Urinary bladder (tissue), 4 donors: ENCODE data around the gene C3orf20. TPM values are rescaled to one million over a fixed set of nuclear protein-coding genes. Genes with fewer than 3 reads are reported as not detected.
A peak's percentile ranks its signal among the peaks of the same experiment; 100 is the strongest.
"Not testable (repeated sequence)": the region's sequence is repeated elsewhere in the genome, so short reads cannot be mapped to it uniquely, and the experiment has no call there.

Experiments used
- DNase-seq: peaks from one replicate; pipeline ENCODE4 v3.0.0-alpha.2; 2015; ENCODE audit errors: extremely low spot score
- H3K27ac ChIP-seq: one replicate; pipeline ENCODE4 v1.5.1; 2013; ENCODE audit warnings: low read depth, mild to moderate bottlenecking, moderate library complexity
- H3K36me3 ChIP-seq: one replicate; pipeline ENCODE4 v1.6.1; 2013; ENCODE audit warnings: mild to moderate bottlenecking, moderate library complexity; ENCODE audit not compliant: insufficient read depth
- H3K4me1 ChIP-seq: one replicate; pipeline ENCODE4 v1.6.1; 2013; ENCODE audit warnings: mild to moderate bottlenecking, moderate library complexity; ENCODE audit not compliant: insufficient read depth
- H3K4me3 ChIP-seq: one replicate; pipeline ENCODE4 v1.5.1; 2013; ENCODE audit warnings: low read depth, low read length
- WGBS: extraction: QIAGEN DNeasy Blood & Tissue Kit; methylation state at CpG from one replicate; pipeline ENCODE4 v1.1.7; 2013; 5-methylcytosine and 5-hydroxymethylcytosine counted together
- polyA plus RNA-seq: library from polyadenylated mRNA; stranded (reverse); fragments of 200-250 nt; gene quantifications from one replicate; pipeline ENCODE4 v1.2.3, GENCODE V29; 2013
- total RNA-seq: library from RNA; depleted of rRNA; stranded (reverse); fragments of >200 nt; gene quantifications from one replicate; pipeline ENCODE4 v1.2.3, GENCODE V29; 2014
- donor health status: healthy with polysubstance abuse.
- donor health status: healthy.

Gene C3orf20
- total and polyA plus RNA-seq, 2 donors = 0.26 TPM; not detected in 1

GRCh38 chr3:14725564-14726440, 50.9 kb downstream of the C3orf20 start:
- peak; percentile 84 for DNase-seq
- Histone ChIP-seq H3K36me3 (no peaks in the 10 kb centered on the region), H3K4me1 (no peaks in the 10 kb centered on the region), H3K4me3 (no peak overlapping the region), H3K27ac (peak overlapping the region; percentile 39)
- WGBS = 19% methylated on average over 9 of the region's 9 CpGs

- DNase-seq = no peak
- H3K27ac ChIP-seq = no peak overlapping the region
- 30% methylated on average over 6 of the region's 6 CpGs for WGBS
- no peaks in the 10 kb centered on the region for H3K4me1 ChIP-seq
- no peak overlapping the region for H3K4me3 ChIP-seq
- H3K36me3 ChIP-seq = no peaks in the 10 kb centered on the region
Measured at GRCh38 chr3:14726441-14726780, 51.5 kb downstream of the C3orf20 start.

DNA sequence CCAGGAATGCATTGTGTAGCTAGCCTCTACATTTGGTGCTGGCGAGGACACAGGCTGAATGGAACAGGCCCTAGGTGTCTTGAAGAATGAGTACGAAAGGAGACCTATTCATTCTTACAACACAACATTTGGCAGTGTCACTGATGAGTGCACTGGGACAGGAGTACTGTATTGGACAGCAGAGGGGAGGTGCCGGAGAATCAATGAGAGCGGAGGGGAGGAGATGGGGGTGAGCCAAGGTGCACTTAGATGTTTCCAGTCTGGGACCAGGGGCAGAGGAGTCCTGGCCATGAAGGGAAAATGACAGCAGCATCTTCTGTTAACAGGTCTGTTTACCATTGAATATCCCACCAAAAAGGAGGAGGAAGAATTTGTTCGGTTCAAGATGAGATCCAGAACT, 53.2 kb downstream of the C3orf20 start:
- DNase-seq = no peak
- no peak overlapping the region for H3K4me3 ChIP-seq
- H3K36me3 ChIP-seq = no peaks in the 10 kb centered on the region
- H3K27ac ChIP-seq = no peak overlapping the region
- WGBS = 92% methylated on average over 5 of the region's 5 CpGs
- H3K4me1 ChIP-seq = no peaks in the 10 kb centered on the region

DNA sequence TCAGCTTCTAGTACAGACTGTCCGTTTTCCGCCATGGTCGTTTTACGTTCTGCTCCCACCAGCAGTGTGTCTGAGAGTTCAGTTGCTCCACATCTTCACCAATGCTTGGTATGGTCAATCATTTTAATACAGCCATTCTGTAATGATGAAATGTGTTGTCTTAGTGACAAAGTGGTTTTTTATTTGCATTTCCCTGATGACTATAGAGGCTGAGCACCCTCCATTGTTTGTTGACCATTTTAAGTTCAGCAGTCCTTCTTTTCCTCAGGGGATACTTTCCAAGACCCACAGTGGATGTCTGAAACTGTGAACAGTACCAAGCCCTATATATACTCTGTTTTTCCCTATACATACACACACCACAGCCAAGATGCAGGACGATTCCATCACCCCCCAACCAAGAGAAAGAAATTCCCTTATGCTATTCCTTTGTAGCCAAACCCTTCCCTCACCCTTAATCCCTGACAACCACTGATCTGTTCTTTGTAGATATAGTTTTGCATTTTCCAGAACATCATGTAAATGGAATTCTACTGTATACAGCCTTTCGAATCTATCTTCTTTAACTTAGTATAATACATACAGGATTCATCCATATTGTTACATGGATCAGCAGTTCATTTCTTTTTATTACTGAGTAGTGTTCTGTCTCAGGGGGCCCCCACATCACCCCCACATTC, 55.9 kb downstream of the C3orf20 start:
- Histone ChIP-seq H3K4me3 (no peak overlapping the region), H3K4me1 (no peaks in the 10 kb centered on the region), H3K36me3 (no peaks in the 10 kb centered on the region), H3K27ac (no peak overlapping the region)
- WGBS = 76% methylated on average over 6 of the region's 6 CpGs
- no peak for DNase-seq

- 28% methylated on average over 5 of the region's 5 CpGs for WGBS
- Histone ChIP-seq H3K27ac (no peak overlapping the region), H3K4me1 (no peaks in the 10 kb centered on the region), H3K36me3 (no peaks in the 10 kb centered on the region), H3K4me3 (no peak overlapping the region)
- DNase-seq = no peak
Measured at GRCh38 chr3:14740983-14741382, 66.0 kb downstream of the C3orf20 start.

DNA sequence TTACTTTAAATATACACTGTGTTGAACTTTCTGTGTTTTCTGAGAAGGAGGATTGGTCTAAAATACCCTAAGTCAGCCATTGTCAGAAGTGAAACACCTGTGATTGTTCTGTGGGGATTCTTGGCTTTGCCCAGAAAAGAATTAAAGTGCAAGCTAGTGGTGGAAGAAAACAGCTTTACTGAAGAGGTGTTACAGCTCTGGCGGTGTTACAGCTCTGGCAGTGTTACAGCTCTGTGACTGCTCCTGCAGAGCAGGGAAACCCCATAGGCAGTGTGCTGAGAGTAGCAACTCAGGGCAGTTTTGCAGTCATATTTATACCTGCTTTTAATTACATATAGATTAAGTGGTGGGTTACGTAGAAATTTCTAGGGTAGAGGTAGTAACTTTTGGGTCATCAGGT, 66.6 kb downstream of the C3orf20 start:
- Histone ChIP-seq H3K27ac (no peak overlapping the region), H3K4me1 (no peaks in the 10 kb centered on the region), H3K4me3 (no peak overlapping the region), H3K36me3 (no peaks in the 10 kb centered on the region)
- DNase-seq = no peak
- 54% methylated on average over 2 of the region's 2 CpGs for WGBS

GRCh38 chr3:14744556-14744955, 69.6 kb downstream of the C3orf20 start:
- WGBS = 83% methylated on average over 6 of the region's 6 CpGs
- H3K4me3 ChIP-seq = no peak overlapping the region
- no peaks in the 10 kb centered on the region for H3K36me3 ChIP-seq
- DNase-seq = no peak
- H3K4me1 ChIP-seq = no peaks in the 10 kb centered on the region
- no peak overlapping the region for H3K27ac ChIP-seq

DNA sequence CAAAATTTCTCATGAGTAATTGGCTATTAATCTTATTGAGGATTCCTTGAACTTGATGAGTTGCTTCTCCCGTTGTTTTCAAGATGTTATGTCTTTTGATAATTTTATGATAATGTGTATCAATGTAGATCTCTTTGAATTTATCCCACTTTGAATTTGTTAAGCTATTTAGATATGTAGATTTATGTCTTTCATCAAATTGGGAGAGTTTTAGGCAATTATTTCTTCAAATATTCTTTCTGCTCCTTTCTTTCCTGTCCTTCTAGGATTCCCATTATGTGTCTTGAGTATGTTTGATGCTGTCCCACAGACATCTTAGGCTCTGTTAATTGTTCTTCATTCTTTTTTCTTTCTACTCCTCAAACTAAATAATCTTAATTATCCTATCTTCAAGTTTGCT, 75.7 kb downstream of the C3orf20 start:
- H3K4me1 ChIP-seq = no peaks in the 10 kb centered on the region
- H3K4me3 ChIP-seq = no peak overlapping the region
- H3K36me3 ChIP-seq = no peaks in the 10 kb centered on the region
- DNase-seq = no peak
- no peak overlapping the region for H3K27ac ChIP-seq
- 84% methylated on average over 1 of the region's 1 CpG for WGBS

GRCh38 chr3:14752979-14753378, 78.0 kb downstream of the C3orf20 start:
- H3K4me3 ChIP-seq, DNase-seq, H3K36me3 ChIP-seq, H3K4me1 ChIP-seq, H3K27ac ChIP-seq: not testable (repeated sequence)

DNA sequence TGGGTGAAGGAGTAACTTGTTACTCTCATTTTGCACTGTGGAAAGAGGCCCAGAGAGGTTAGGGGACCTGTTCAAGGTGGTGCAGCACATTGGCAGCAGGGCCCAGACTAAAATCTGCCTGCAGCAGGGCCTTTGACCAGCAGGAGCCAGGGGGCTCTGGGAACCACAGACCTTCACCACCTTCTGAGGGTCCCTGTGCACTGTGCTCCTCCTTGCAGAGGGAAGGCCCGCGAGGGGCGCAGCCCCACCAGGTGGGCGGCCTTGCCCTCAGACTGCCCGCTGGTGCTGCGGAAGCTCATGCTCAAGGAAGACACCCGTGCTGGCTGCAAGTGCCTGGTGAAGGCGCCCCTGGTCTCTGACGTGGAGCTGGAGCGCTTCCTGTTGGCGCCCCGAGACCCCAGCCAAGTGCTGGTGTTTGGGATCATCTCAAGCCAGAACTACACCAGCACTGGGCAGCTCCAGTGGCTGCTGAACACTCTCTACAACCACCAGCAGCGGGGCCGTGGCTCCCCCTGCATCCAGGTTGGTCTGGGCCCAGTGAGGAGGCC, 82.3 kb downstream of the C3orf20 start:
- no peak for DNase-seq
- Histone ChIP-seq H3K36me3 (no peaks in the 10 kb centered on the region), H3K4me1 (no peaks in the 10 kb centered on the region), H3K4me3 (no peak overlapping the region), H3K27ac (no peak overlapping the region)
- 95% methylated on average over 14 of the region's 14 CpGs for WGBS

DNA sequence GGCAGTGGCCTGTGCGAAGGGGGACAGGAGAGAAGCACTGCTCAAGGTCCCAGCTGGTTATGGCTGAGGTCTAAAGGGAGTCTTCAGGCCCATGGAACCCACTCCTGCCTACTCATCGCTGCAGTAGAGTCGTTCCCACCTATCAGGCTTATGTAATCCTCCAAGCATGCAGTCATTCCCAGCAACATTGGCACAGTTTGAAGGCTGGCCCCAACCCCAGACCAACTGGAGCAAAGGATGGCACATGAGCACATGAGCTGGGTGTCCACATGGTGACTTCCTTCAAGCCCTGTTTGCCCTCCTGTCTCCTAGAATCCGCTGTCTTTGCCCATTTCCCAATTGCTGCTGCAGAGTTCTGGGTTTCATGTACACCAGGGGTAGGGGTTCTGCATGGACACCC, 83.4 kb downstream of the C3orf20 start:
- no peak for DNase-seq
- Histone ChIP-seq H3K36me3 (no peaks in the 10 kb centered on the region), H3K4me1 (no peaks in the 10 kb centered on the region), H3K27ac (no peak overlapping the region), H3K4me3 (no peak overlapping the region)
- 90% methylated on average over 4 of the region's 4 CpGs for WGBS

- WGBS = 92% methylated on average over 3 of the region's 3 CpGs
- H3K27ac ChIP-seq = no peak overlapping the region
- no peaks in the 10 kb centered on the region for H3K36me3 ChIP-seq
- no peaks in the 10 kb centered on the region for H3K4me1 ChIP-seq
- no peak for DNase-seq
- no peak overlapping the region for H3K4me3 ChIP-seq
Measured at GRCh38 chr3:14758959-14759358, 84.0 kb downstream of the C3orf20 start.

DNA sequence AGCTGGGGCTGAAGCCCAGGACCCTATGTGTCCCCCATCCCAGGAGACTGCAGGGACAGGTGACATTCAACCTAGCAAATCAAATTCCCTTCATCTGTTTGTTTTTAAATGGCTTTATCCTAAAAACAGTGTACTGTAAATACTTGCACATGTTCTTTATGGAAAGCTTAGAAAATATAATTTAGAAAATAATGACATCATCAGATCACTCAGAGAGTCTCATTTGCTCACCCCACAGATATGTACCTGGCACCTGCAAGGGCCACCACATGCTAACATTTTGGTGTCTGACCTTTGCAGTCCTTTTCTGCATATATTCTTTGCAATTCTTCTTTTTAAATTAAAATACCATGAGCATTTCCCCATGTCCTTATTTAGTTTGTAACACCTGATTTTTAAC, 85.2 kb downstream of the C3orf20 start:
- H3K36me3 ChIP-seq = no peaks in the 10 kb centered on the region
- no peak overlapping the region for H3K27ac ChIP-seq
- H3K4me3 ChIP-seq = no peak overlapping the region
- DNase-seq = no peak
- H3K4me1 ChIP-seq = no peaks in the 10 kb centered on the region

DNA sequence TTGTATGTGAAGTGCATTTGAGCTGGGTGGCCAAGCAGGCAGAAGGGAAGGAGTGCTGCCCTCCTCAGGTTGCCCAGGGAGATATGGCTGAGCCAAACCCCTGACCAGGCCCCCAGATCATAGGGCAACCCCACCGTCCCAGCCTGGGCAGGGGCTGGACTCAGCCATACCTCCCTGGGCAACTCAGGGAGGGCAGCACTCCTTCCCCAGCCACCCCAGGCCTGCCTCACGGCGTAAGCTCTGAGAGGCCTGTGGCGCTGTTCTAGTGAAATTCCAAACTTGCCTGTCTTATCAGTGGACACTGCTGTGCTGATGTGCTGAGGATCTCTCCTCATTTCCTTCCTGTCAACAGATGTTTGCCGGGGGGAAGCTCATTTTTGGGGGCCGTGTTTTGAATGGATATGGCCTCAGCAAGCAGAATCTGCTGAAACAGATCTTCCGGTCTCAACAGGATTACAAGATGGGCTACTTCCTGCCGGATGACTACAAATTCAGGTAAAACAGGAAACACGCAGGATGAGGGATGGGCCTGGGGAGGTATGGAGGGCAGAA, 86.3 kb downstream of the C3orf20 start:
- no peak overlapping the region for H3K4me3 ChIP-seq
- DNase-seq = no peak
- no peaks in the 10 kb centered on the region for H3K36me3 ChIP-seq
- H3K4me1 ChIP-seq = no peaks in the 10 kb centered on the region
- 67% methylated on average over 9 of the region's 9 CpGs for WGBS
- no peak overlapping the region for H3K27ac ChIP-seq
